Measurements from ENCODE around the gene RNASEH1. TPM values are rescaled to one million over a fixed set of nuclear protein-coding genes. Genes with fewer than 3 reads are reported as not detected.

RNASEH1 gene
- total and polyA plus RNA-seq, 2 of the 8 experiments (the other 6 are each of a cell fraction or from before 2014, with no cell fraction given), result 11.7 to 42.7 TPM

DNA sequence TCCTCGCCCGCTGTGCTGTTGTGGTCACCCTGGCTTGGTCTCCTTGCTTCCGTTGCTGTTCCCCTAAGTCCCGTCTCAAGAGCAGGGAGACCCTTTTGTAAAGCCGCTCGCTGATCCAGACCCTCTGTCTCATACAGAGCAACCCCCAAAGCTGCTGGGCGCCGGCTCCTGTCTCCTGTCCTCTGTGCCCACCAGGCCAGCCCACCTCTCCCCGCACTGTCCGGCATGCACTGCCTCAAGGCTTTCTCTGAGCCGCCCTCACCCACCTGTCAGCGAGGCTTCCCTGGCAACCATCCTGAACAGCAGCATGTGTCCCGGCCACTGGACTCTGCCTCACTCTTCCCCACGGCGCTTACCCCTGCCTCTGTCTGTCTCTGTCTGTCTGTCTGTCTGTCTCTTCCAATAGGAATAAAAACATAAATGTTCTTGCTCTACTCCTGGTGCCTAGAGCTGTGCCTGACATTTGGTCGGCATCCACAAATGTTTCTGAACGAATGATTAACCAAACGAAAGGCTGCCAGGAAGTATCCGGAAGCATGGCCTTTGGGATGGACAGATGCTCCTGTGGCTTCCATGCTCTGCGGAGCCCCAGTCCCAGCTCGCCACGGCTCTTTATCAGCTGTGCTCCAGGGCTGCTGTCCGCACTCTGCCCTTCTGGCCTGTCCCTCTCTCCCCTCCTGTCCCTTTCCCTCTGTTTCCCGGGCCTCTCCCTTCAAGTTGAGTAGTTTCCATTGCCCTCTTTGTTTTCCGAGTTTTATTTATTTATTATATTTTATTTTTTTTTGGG, 44.6 kb upstream of the RNASEH1 start:
- Histone ChIP-seq H2AK5ac (ENCODE audit: low read depth, low read length) (0 out of 2 replicates have a peak overlapping the region, but pooled peaks have one; percentile 24), H3K36me3 (ENCODE audit: control insufficient read depth in 2 of 4, insufficient read depth in 4 of 4, low read length in 3 of 4) (no peaks in the 10 kb centered on the region), H4K5ac (ENCODE audit: insufficient read length, low read depth, low read length) (no peak overlapping the region), H2BK120ac (replicated peaks; ENCODE audit: low read depth, low read length) (no peak overlapping the region), H2BK15ac (ENCODE audit: low read length) (no peak overlapping the region), H3K79me2 (ENCODE audit: control insufficient read depth in 1 of 2, insufficient read depth in 2 of 2, low read length in 2 of 2) (no peaks in the 10 kb centered on the region), H4K91ac (replicated peaks; ENCODE audit: insufficient read length, low read length) (no peak overlapping the region), H4K20me1 (replicated peaks in 1 of 2; ENCODE audit: control insufficient read depth in 1 of 2, insufficient read depth in 2 of 2, low read length in 2 of 2) (peaks cover 0 to 2% of the 10 kb centered on the region in 2 experiments), H3K27me3 (replicated peaks in 1 of 4; ENCODE audit: control insufficient read depth in 3 of 4, extremely low read depth in 1 of 4, insufficient read depth in 3 of 4, low read length in 3 of 4) (no peaks in the 10 kb centered on the region), H3K79me1 (ENCODE audit: low read depth, low read length) (no peaks in the 10 kb centered on the region), H3K4ac (replicated peaks; ENCODE audit: insufficient read length, low read depth, low read length) (no peak overlapping the region), H3K4me1 (replicated peaks in 1 of 4; ENCODE audit: control insufficient read depth in 3 of 4, insufficient read depth in 4 of 4, low read length in 3 of 4) (no peaks in the 10 kb centered on the region), H3K9me3 (ENCODE audit: insufficient read depth in 2 of 2, low read depth in 1 of 2, low read length in 1 of 2) (no peaks in the 10 kb centered on the region), H3K23me2 (ENCODE audit: low read depth, low read length) (no peaks in the 10 kb centered on the region), H3K4me2 (ENCODE audit: insufficient read depth in 1 of 2, low read depth in 2 of 2, low read length in 2 of 2) (no peak overlapping the region), H3K14ac (ENCODE audit: insufficient read length) (no peak overlapping the region), H3K23ac (ENCODE audit: insufficient read length) (no peak overlapping the region), H3K18ac (ENCODE audit: extremely low read depth, low read length) (no peak overlapping the region), H3K56ac (replicated peaks; ENCODE audit: insufficient read length, low read depth, low read length) (no peak overlapping the region), H4K8ac (ENCODE audit: extremely low read depth, insufficient read depth, low read length) (no peak overlapping the region; the same call in 1 of the 2 replicates), H3K27ac (ENCODE audit: low read depth, low read length) (no peak overlapping the region), H2BK12ac (ENCODE audit: low read depth, low read length) (no peak overlapping the region), H2AFZ (ENCODE audit: low read length) (no peak overlapping the region), H2BK20ac (ENCODE audit: low read length) (no peak overlapping the region), H3K9ac (replicated peaks in 1 of 4; ENCODE audit: extremely low read depth in 1 of 4, low read depth in 3 of 4, low read length in 3 of 4) (no peak overlapping the region), H3K4me3 (ENCODE audit: extremely low read depth in 1 of 4, insufficient read depth in 2 of 4, low read depth in 3 of 4, low read length in 4 of 4) (no peak overlapping the region), H2BK5ac (ENCODE audit: low read depth, low read length) (no peak overlapping the region)
- ChIA-PET CTCF (ENCODE audit: partially characterized antibody) (interaction anchor here (0.9 to 1.9 kb wide), 5 partner anchors 11 to 179 kb away, joined by 3 to 8 read pairs (median 7); no protein-coding TSS in a partner anchor), POLR2A (ENCODE audit: partially characterized antibody) (interaction anchor here (0.7 to 1.0 kb wide), 2 partner anchors 20 to 24 kb away, joined by 3 to 4 read pairs; no protein-coding TSS in a partner anchor)
- 92% methylated on average over 24 of the region's 25 CpGs; no CpG with 5 or more reads in 1 of the 2 experiments for WGBS, 2 experiments (ENCODE audit: extremely low coverage in 1 of 2, insufficient coverage in 1 of 2, insufficient read length in 1 of 2, insufficient replicate concordance in 2 of 2, low coverage in 1 of 2, low lambda C conversion rate in 2 of 2, missing lambda C conversion rate in 1 of 2)
- DNase-seq (ENCODE audit: low read depth in 1 of 2, low spot score in 2 of 2) (no peak), FAIRE-seq (no peak)
- TF ChIP-seq EP300 (IDR thresholded peaks at IDR 0.05; ENCODE audit: borderline replicate concordance in 1 of 2, low read depth in 2 of 2, low read length in 2 of 2), result no peak
- no peak for TF ChIP-seq MAX (IDR thresholded peaks at IDR 0.05)
- TF ChIP-seq RAD21 (IDR thresholded peaks at IDR 0.05 in 1 of 2, conservative IDR thresholded peaks at IDR 0.05 in 1 of 2; ENCODE audit: low read depth in 2 of 2, low read length in 2 of 2), result no peak
- TF ChIP-seq RNF2 (IDR thresholded peaks at IDR 0.05; ENCODE audit: borderline replicate concordance, low read depth, low read length, missing control alignments, poor library complexity, severe bottlenecking), result no peak
- TF ChIP-seq BCL11A (IDR thresholded peaks at IDR 0.05; ENCODE audit: low read depth in 2 of 2, low read length in 2 of 2), result no peak
- no peak for TF ChIP-seq POU5F1 (IDR thresholded peaks at IDR 0.05; ENCODE audit: low read depth, low read length)
- no peak for TF ChIP-seq JUN (IDR thresholded peaks at IDR 0.05; ENCODE audit: low read depth, low read length)
- no peak for TF ChIP-seq CTBP2 (IDR thresholded peaks at IDR 0.05; ENCODE audit: borderline replicate concordance, insufficient read depth, insufficient read length, low read length)

All from H1 (cell line).